SK-N-SH (cell line): ENCODE measurements around the gene STK4. TPM values are rescaled to one million over a fixed set of nuclear protein-coding genes. Genes with fewer than 3 reads are reported as not detected.
A peak's percentile ranks its signal among the peaks of the same experiment; 100 is the strongest.

Experiments
- CTCF ChIA-PET: fragments of 300-600, 350-600 bp; formaldehyde crosslinking; extraction: SDS; loops from one replicate; lab custom pipeline; 2021; lab: Yijun Ruan, JAX
- POLR2A ChIA-PET: fragments of 350-600 bp; sonication (Branson Sonifier 250); formaldehyde crosslinking; extraction: SDS; loops from one replicate; lab custom pipeline; 2020; ENCODE audit warnings: antibody characterized with exemption, inconsistent platforms; lab: Yijun Ruan, JAX
- DNase-seq: peaks from one replicate; pipeline ENCODE4 v3.0.0; 2012
- H2AFZ ChIP-seq: fragments of 200-600 bp; sonication (generic); 2 replicates; pipeline ENCODE4 v1.8.1; 2016; ENCODE audit warnings: antibody characterized with exemption, mild to moderate bottlenecking, low read depth
- H3F3A ChIP-seq: fragments of 200-600 bp; sonication (generic); replicated peaks from 2 replicates; pipeline ENCODE3; 2016; ENCODE audit warnings: antibody characterized with exemption, mild to moderate bottlenecking; ENCODE audit not compliant: insufficient read depth
- H3K27ac ChIP-seq, 2 experiments: fragments of 200-500 bp in 1 of 2; fragments of 200-600 bp in 1 of 2; sonication (Bioruptor generic) in 1 of 2; sonication (generic), shearing (Covaris generic) in 1 of 2; 2 replicates each; pipeline versions ENCODE4 v1.5.1 to v1.6.1; 2014 to 2016; ENCODE audit warnings: low read depth in 2 of 2, inconsistent platforms in 1 of 2, low read length in 1 of 2, mild to moderate bottlenecking in 1 of 2, mixed read lengths in 1 of 2
- H3K27me3 ChIP-seq: fragments of 200-600 bp; sonication (generic), shearing (Covaris generic); 2 replicates; pipeline ENCODE4 v1.6.1; 2016; ENCODE audit warnings: mixed run types; ENCODE audit not compliant: insufficient read depth
- H3K36me3 ChIP-seq, 2 experiments: fragments of 200-500 bp in 1 of 2; fragments of 200-600 bp in 1 of 2; sonication (Bioruptor generic) in 1 of 2; sonication (generic) in 1 of 2; replicated peaks in 1 of 2; 2 replicates each; pipeline versions ENCODE3 to v1.5.1; 2014 to 2016; ENCODE audit warnings: low read length in 1 of 2, mild to moderate bottlenecking in 1 of 2; ENCODE audit not compliant: insufficient read depth in 2 of 2, control insufficient read depth in 1 of 2
- H3K4me1 ChIP-seq, 2 experiments: fragments of 200-500 bp in 1 of 2; fragments of 200-600 bp in 1 of 2; sonication (Bioruptor generic) in 1 of 2; sonication (generic), shearing (Covaris generic) in 1 of 2; 2 replicates each; pipeline versions ENCODE4 v1.5.1 to v1.6.1; 2014 to 2016; ENCODE audit warnings: low read depth in 1 of 2, low read length in 1 of 2, mixed run types in 1 of 2; ENCODE audit not compliant: insufficient read depth in 2 of 2, control insufficient read depth in 1 of 2
- H3K4me2 ChIP-seq: fragments of 200-600 bp; sonication (generic), shearing (Covaris generic); 2 replicates; pipeline ENCODE4 v1.6.1; 2017; ENCODE audit warnings: mixed run types
- H3K4me3 ChIP-seq, 2 experiments: fragments of 200-500 bp in 1 of 2; fragments of 200-600 bp in 1 of 2; sonication (Bioruptor generic) in 1 of 2; sonication (generic), shearing (Covaris generic) in 1 of 2; 2 replicates each; pipeline versions ENCODE4 v1.5.1 to v1.8.1; 2014 to 2016; ENCODE audit warnings: low read depth in 2 of 2, inconsistent platforms in 1 of 2, low read length in 1 of 2, mild to moderate bottlenecking in 1 of 2, mixed read lengths in 1 of 2, moderate library complexity in 1 of 2
- H3K79me2 ChIP-seq: fragments of 200-600 bp; sonication (generic); 2 replicates; pipeline ENCODE4 v1.8.1; 2017; ENCODE audit warnings: mild to moderate bottlenecking; ENCODE audit not compliant: insufficient read depth
- H3K9ac ChIP-seq: fragments of 200-600 bp; sonication (generic); 2 replicates; pipeline ENCODE4 v1.6.1; 2017; ENCODE audit warnings: mixed run types
- H3K9me2 ChIP-seq: fragments of 200-600 bp; sonication (generic); 2 replicates; pipeline ENCODE4 v1.6.1; 2017; ENCODE audit warnings: mixed run types
- H3K9me3 ChIP-seq: fragments of 200-600 bp; sonication (generic); 2 replicates; pipeline ENCODE4 v1.6.1; 2017; ENCODE audit warnings: mixed run types, mild to moderate bottlenecking, moderate library complexity
- H4K20me1 ChIP-seq: fragments of 200-600 bp; sonication (generic); 2 replicates; pipeline ENCODE4 v1.6.1; 2017; ENCODE audit warnings: mild to moderate bottlenecking, mixed run types; ENCODE audit not compliant: insufficient read depth
- ELF1 ChIP-seq: IDR thresholded peaks from 2 replicates; pipeline ENCODE4 v1.4.0; 2012
- EP300 ChIP-seq, 2 experiments: IDR thresholded peaks; 2 replicates each; pipeline versions ENCODE4 v1.4.0 to v1.6.1; 2012; ENCODE audit warnings: borderline replicate concordance in 1 of 2, low read depth in 1 of 2, low read length in 1 of 2
- FOXJ3 ChIP-seq: sonication (generic); formaldehyde crosslinking; IDR thresholded peaks from 2 replicates; pipeline ENCODE4 v1.5.1; 2020; ENCODE audit warnings: mild to moderate bottlenecking, missing genetic modification reagents
- FOXM1 ChIP-seq: IDR thresholded peaks from 2 replicates; pipeline ENCODE4 v1.4.0; 2012; ENCODE audit warnings: low read depth, mild to moderate bottlenecking
- JUND ChIP-seq: IDR thresholded peaks from 2 replicates; pipeline ENCODE4 v1.4.0; 2012
- MAX ChIP-seq: IDR thresholded peaks from 2 replicates; pipeline ENCODE4 v1.4.0; 2012; ENCODE audit warnings: low read depth
- MEF2A ChIP-seq: IDR thresholded peaks from 2 replicates; pipeline ENCODE4 v1.4.0; 2012; ENCODE audit warnings: low read depth, borderline replicate concordance
- NFIC ChIP-seq: IDR thresholded peaks from 2 replicates; pipeline ENCODE4 v1.4.0; 2012; ENCODE audit warnings: borderline replicate concordance
- PBX3 ChIP-seq: IDR thresholded peaks from 2 replicates; pipeline ENCODE4; 2012
- POLR2AphosphoS5 ChIP-seq: IDR thresholded peaks from 2 replicates; pipeline ENCODE4 v1.6.1; 2012; ENCODE audit warnings: low read depth, low read length
- RAD21 ChIP-seq: IDR thresholded peaks from 2 replicates; pipeline ENCODE4 v1.6.1; 2012; ENCODE audit warnings: mild to moderate bottlenecking, low read length
- REST ChIP-seq: IDR thresholded peaks from 2 replicates; pipeline ENCODE4 v1.6.1; 2012; ENCODE audit warnings: mild to moderate bottlenecking, low read depth, low read length, moderate library complexity
- TAF1 ChIP-seq: IDR thresholded peaks from 2 replicates; pipeline ENCODE4 v1.6.1; 2012; ENCODE audit warnings: low read depth, mild to moderate bottlenecking, low read length, moderate library complexity, borderline replicate concordance
- TCF12 ChIP-seq: IDR thresholded peaks from 2 replicates; pipeline ENCODE4 v1.4.0; 2012
- USF1 ChIP-seq: IDR thresholded peaks from 2 replicates; pipeline ENCODE4 v1.4.0; 2012; ENCODE audit warnings: low read depth, borderline replicate concordance
- WGBS: methylation state at CpG from one replicate; pipeline ENCODE4 v1.1.6; 2017; ENCODE audit warnings: low lambda C conversion rate; 5-methylcytosine and 5-hydroxymethylcytosine counted together
- polyA plus RNA-seq, 3 experiments: library from polyadenylated mRNA; depleted of rRNA; stranded (reverse); fragments of >200 nt; gene quantifications; 2 replicates each; pipeline ENCODE4 v1.2.3, GENCODE V29; 2012

The STK4 gene
- polyA plus RNA-seq, 1 of the 3 experiments (the other 2 are of a cell fraction): 11.4 TPM

- H3K9me2 ChIP-seq: no peaks in the 10 kb centered on the region
- peaks cover 10% of the 10 kb centered on the region; the same call in 1 of the 2 replicates for H3K79me2 ChIP-seq
- peaks cover 21% of the 10 kb centered on the region for H3F3A ChIP-seq
- WGBS: 33% methylated on average over 7 of the region's 7 CpGs
- H3K27ac ChIP-seq: peak overlapping the region; percentile 87 to 88
- DNase-seq: no peak
- H3K4me1 ChIP-seq: peaks cover 3 to 24% of the 10 kb centered on the region in 2 experiments; a peak in 3 of 4 replicates
- TF ChIP-seq TCF12: peak; percentile 81
- TF ChIP-seq REST: 0 out of 2 replicates have a peak, but pooled peaks have one; percentile 25
- TF ChIP-seq POLR2AphosphoS5: 0 out of 2 replicates have a peak, but pooled peaks have one; percentile 11
- peak; percentile 56 for TF ChIP-seq PBX3
- TF ChIP-seq USF1: no peak
- no peak for TF ChIP-seq NFIC
- TF ChIP-seq FOXM1: 0 out of 2 replicates have a peak, but pooled peaks have one; percentile 46
- no peak for TF ChIP-seq MEF2A
- TF ChIP-seq TAF1: no peak
- TF ChIP-seq FOXJ3 (CRISPR knock-in tag): no peak
- TF ChIP-seq EP300 (IDR thresholded peaks at IDR 0.05; ENCODE audit: borderline replicate concordance in 1 of 2, low read depth in 1 of 2, low read length in 1 of 2): peak in 1 of 2 experiments; percentile 55; a peak in 1 of 4 replicates
- TF ChIP-seq ELF1: no peak
- peak; percentile 72 for TF ChIP-seq MAX
- TF ChIP-seq RAD21: no peak
- peak; percentile 3; the same call in 1 of the 2 replicates for TF ChIP-seq JUND
- H2AFZ ChIP-seq: no peak overlapping the region
- H3K27me3 ChIP-seq: no peaks in the 10 kb centered on the region
- H4K20me1 ChIP-seq: no peaks in the 10 kb centered on the region
- POLR2A ChIA-PET: no interaction called here
- peak overlapping the region; percentile 41 for H3K4me2 ChIP-seq
- peaks cover 7 to 8% of the 10 kb centered on the region in 2 experiments for H3K36me3 ChIP-seq
- no peak overlapping the region for H3K4me3 ChIP-seq
- H3K9me3 ChIP-seq: no peaks in the 10 kb centered on the region
- CTCF ChIA-PET: interaction anchor here (1.1 to 5.1 kb wide), 7 partner anchors 8 to 719 kb away, joined by 3 to 50 read pairs (median 4); no protein-coding TSS in a partner anchor
- peak overlapping the region; percentile 47 for H3K9ac ChIP-seq
Measured at GRCh38 chr20:45052698-45053429, 86.6 kb downstream of the STK4 start.
